Thyroid gland (tissue), 4 donors: ENCODE results near the gene TPCN2.

ENCODE experiments used
- POLR2A ChIP-seq, 2 donors: fragments of 450-650 bp; IDR thresholded peaks; one replicate each; pipeline ENCODE4 v1.6.1; 2017; ENCODE audit warnings: antibody characterized with exemption in 2 of 2, mild to moderate bottlenecking in 2 of 2, moderate library complexity in 1 of 2
- TF ChIP-seq, protein P1 (sequence below), 6 experiments: fragments of 200-600 bp in 3 of 6; fragments of 450-650 bp in 3 of 6; sonication (generic) in 3 of 6; IDR thresholded peaks; one replicate each; pipeline ENCODE4 v1.5.1; 2016 to 2019; ENCODE audit warnings: antibody characterized with exemption in 6 of 6, mild to moderate bottlenecking in 2 of 6, inconsistent platforms in 1 of 6, moderate library complexity in 1 of 6

DNA sequence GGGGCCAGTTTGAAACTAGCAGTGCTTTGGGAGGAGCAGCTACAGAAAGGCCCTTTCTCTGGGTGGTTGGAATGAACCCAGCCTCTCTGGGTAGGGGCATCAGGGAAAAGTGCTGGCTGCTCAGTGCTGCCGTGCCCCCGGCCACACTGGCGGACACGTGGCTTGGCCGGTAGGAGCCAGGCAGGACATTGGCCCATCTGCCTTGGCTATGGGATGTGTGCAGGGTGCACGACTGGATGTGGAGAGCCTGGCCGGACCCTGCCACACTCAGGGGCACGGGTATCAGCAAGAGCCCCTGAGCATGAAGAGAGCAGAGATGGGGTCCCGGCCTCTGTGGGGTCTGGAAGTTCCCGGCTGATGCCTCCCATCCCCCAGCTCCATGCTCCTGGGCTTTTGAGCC, 46.6 kb downstream of the TPCN2 start:
- TF ChIP-seq, protein P1, sequence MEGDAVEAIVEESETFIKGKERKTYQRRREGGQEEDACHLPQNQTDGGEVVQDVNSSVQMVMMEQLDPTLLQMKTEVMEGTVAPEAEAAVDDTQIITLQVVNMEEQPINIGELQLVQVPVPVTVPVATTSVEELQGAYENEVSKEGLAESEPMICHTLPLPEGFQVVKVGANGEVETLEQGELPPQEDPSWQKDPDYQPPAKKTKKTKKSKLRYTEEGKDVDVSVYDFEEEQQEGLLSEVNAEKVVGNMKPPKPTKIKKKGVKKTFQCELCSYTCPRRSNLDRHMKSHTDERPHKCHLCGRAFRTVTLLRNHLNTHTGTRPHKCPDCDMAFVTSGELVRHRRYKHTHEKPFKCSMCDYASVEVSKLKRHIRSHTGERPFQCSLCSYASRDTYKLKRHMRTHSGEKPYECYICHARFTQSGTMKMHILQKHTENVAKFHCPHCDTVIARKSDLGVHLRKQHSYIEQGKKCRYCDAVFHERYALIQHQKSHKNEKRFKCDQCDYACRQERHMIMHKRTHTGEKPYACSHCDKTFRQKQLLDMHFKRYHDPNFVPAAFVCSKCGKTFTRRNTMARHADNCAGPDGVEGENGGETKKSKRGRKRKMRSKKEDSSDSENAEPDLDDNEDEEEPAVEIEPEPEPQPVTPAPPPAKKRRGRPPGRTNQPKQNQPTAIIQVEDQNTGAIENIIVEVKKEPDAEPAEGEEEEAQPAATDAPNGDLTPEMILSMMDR (IDR thresholded peaks at IDR 0.05): no peak
- no peak for TF ChIP-seq POLR2A (IDR thresholded peaks at IDR 0.05)
